HepG2 (cell line): ENCODE data around the gene MACROD2. TPM values are rescaled to one million over a fixed set of nuclear protein-coding genes. Genes with fewer than 3 reads are reported as not detected.
"Not testable (repeated sequence)": the region's sequence is repeated elsewhere in the genome, so short reads cannot be mapped to it uniquely, and the experiment has no call there.

Source experiments
- ATAC-seq: fragments of 200-7000 bp; cut with Tn5 transposase; 3 replicates; pipeline ENCODE4 v1.9.1; 2020; ENCODE audit warnings: mild to moderate bottlenecking, moderate library complexity
- BruUV-seq: library from RNA; stranded (reverse); fragments of 400-500 nt; replicated peaks from 2 replicates; lab custom pipeline; 2021; lab: Mats Ljungman, UMichigan
- CTCF ChIA-PET: fragments of 300-600 bp; formaldehyde crosslinking; extraction: SDS; loops from one replicate; lab custom pipeline; 2021; ENCODE audit warnings: low total read pairs, inconsistent platforms, low intra/inter-chr PET ratio; lab: Yijun Ruan, JAX
- POLR2A ChIA-PET: fragments of 350-600 bp; sonication (Branson Sonifier 250); formaldehyde crosslinking; loops from one replicate; lab custom pipeline; 2020; ENCODE audit warnings: antibody characterized with exemption, inconsistent platforms; lab: Yijun Ruan, JAX
- DNase-seq: peaks from one replicate; pipeline ENCODE4 v3.0.0-alpha.2; 2015; ENCODE audit warnings: low spot score
- FAIRE-seq: peaks from 3 replicates; lab custom pipeline; 2011; peaks lifted over from hg19 to GRCh38; lab: Jason Lieb, UNC
- H2AFZ ChIP-seq: one replicate; pipeline ENCODE4 v1.6.1; 2011; ENCODE audit warnings: low read length, inconsistent platforms
- H3K27ac ChIP-seq: fragments of 300-600 bp; 3 replicates; pipeline ENCODE4 v1.8.0; 2011; ENCODE audit warnings: mixed run types, mild to moderate bottlenecking, mixed read lengths, low read length, inconsistent platforms; ENCODE audit not compliant: insufficient read depth; ENCODE audit errors: extremely low read length
- H3K27me3 ChIP-seq, 2 experiments: fragments of 200-600 bp in 1 of 2; 2 replicates in 1 of 2; 3 replicates in 1 of 2; pipeline versions ENCODE4 v1.6.0 to v1.8.0; 2011; ENCODE audit warnings: low read length in 2 of 2, mild to moderate bottlenecking in 2 of 2, moderate library complexity in 2 of 2, inconsistent platforms in 1 of 2; ENCODE audit not compliant: insufficient read depth in 2 of 2, control insufficient read depth in 1 of 2
- H3K36me3 ChIP-seq, 2 experiments: fragments of 200-600 bp in 1 of 2; replicated peaks in 1 of 2; 2 replicates in 1 of 2; 3 replicates in 1 of 2; pipeline versions ENCODE4 v1.5.1 to v1.8.0; 2011; ENCODE audit warnings: low read length in 2 of 2, inconsistent platforms in 1 of 2; ENCODE audit not compliant: insufficient read depth in 2 of 2, control insufficient read depth in 1 of 2
- H3K4me1 ChIP-seq: 2 replicates; pipeline ENCODE4 v1.5.1; 2012; ENCODE audit warnings: low read length, inconsistent platforms; ENCODE audit not compliant: insufficient read depth
- H3K4me2 ChIP-seq: 2 replicates; pipeline ENCODE4 v1.6.0; 2011; ENCODE audit warnings: low read depth, low read length, inconsistent platforms
- H3K4me3 ChIP-seq, 3 experiments: fragments of 200-600 bp in 1 of 3; sonication (generic), shearing (Covaris generic) in 1 of 3; replicated peaks in 1 of 3; 2 replicates each; pipeline ENCODE4 v1.5.1; 2011 to 2016; ENCODE audit warnings: low read length in 3 of 3, inconsistent platforms in 2 of 3, low read depth in 2 of 3, mild to moderate bottlenecking in 2 of 3, control low read depth in 1 of 3, mixed read lengths in 1 of 3; ENCODE audit not compliant: insufficient read depth in 1 of 3
- H3K79me2 ChIP-seq: one replicate; pipeline ENCODE4 v1.6.1; 2011; ENCODE audit warnings: low read length, inconsistent platforms; ENCODE audit not compliant: insufficient read depth
- H3K9ac ChIP-seq: 2 replicates; pipeline ENCODE4 v1.6.0; 2011; ENCODE audit warnings: mild to moderate bottlenecking, low read depth, low read length, inconsistent platforms; ENCODE audit not compliant: insufficient read depth
- H3K9me3 ChIP-seq: 2 replicates; pipeline ENCODE4 v1.5.1; 2012; ENCODE audit warnings: mild to moderate bottlenecking, low read length
- H4K20me1 ChIP-seq: 2 replicates; pipeline ENCODE4 v1.6.0; 2011; ENCODE audit warnings: inconsistent platforms, mild to moderate bottlenecking, low read length, moderate library complexity; ENCODE audit not compliant: insufficient read depth
- ATF7 ChIP-seq, 2 experiments: fragments of 450-650 bp in 1 of 2; sonication (generic) in 1 of 2; formaldehyde crosslinking in 1 of 2; IDR thresholded peaks; 2 replicates each; pipeline versions ENCODE4 v1.4.0 to v1.6.1; 2016 to 2020; ENCODE audit warnings: antibody characterized with exemption in 1 of 2, mild to moderate bottlenecking in 1 of 2, missing genetic modification reagents in 1 of 2
- CENPBD1 ChIP-seq: sonication (generic); formaldehyde crosslinking; IDR thresholded peaks from 2 replicates; pipeline ENCODE4 v1.8.0; 2022; ENCODE audit warnings: missing genetic modification reagents, low read depth, mild to moderate bottlenecking, borderline replicate concordance
- HNRNPK ChIP-seq: fragments of 200-400 bp; formaldehyde crosslinking; IDR thresholded peaks from 2 replicates; pipeline ENCODE4 v1.6.1; 2018; ENCODE audit warnings: low read length, low read depth, moderate library complexity, mild to moderate bottlenecking; ENCODE audit not compliant: poor library complexity, severe bottlenecking
- MATR3 ChIP-seq: sonication (generic); formaldehyde crosslinking; IDR thresholded peaks from 2 replicates; pipeline ENCODE4 v1.4.0; 2020; ENCODE audit warnings: missing genetic modification reagents
- PRMT3 ChIP-seq: sonication (generic); formaldehyde crosslinking; IDR thresholded peaks from 2 replicates; pipeline ENCODE4 v1.8.1; 2022; ENCODE audit warnings: low read depth, mild to moderate bottlenecking, moderate library complexity, missing genetic modification reagents, borderline replicate concordance
- REXO4 ChIP-seq: sonication (generic); formaldehyde crosslinking; IDR thresholded peaks from 2 replicates; pipeline ENCODE4 v1.8.0; 2022; ENCODE audit warnings: missing genetic modification reagents, mild to moderate bottlenecking, borderline replicate concordance
- SP140L ChIP-seq: sonication (generic); formaldehyde crosslinking; IDR thresholded peaks from 2 replicates; pipeline ENCODE4 v1.4.0; 2020; ENCODE audit warnings: missing genetic modification reagents, borderline replicate concordance
- STAT5B ChIP-seq: sonication (generic); formaldehyde crosslinking; IDR thresholded peaks from 2 replicates; pipeline ENCODE4 v1.4.0; 2020; ENCODE audit warnings: missing genetic modification reagents
- ZNF101 ChIP-seq: sonication (generic); formaldehyde crosslinking; IDR thresholded peaks from 2 replicates; pipeline ENCODE4 v1.4.0; 2020; ENCODE audit warnings: mild to moderate bottlenecking, low read depth, missing genetic modification reagents, borderline replicate concordance
- ZNF121 ChIP-seq: sonication (generic); formaldehyde crosslinking; IDR thresholded peaks from 2 replicates; pipeline ENCODE4 v1.5.0; 2020; ENCODE audit warnings: mild to moderate bottlenecking, missing genetic modification reagents
- ZNF138 ChIP-seq: sonication (generic); formaldehyde crosslinking; IDR thresholded peaks from 2 replicates; pipeline ENCODE4 v1.5.0; 2020; ENCODE audit warnings: mild to moderate bottlenecking, low read depth, missing genetic modification reagents
- ZNF230 ChIP-seq: sonication (generic); formaldehyde crosslinking; IDR thresholded peaks from 2 replicates; pipeline ENCODE4 v1.4.0; 2020; ENCODE audit warnings: mild to moderate bottlenecking, missing genetic modification reagents
- ZNF33A ChIP-seq: sonication (generic); formaldehyde crosslinking; IDR thresholded peaks from 2 replicates; pipeline ENCODE4 v1.5.1; 2020; ENCODE audit warnings: missing genetic modification reagents, mild to moderate bottlenecking, moderate library complexity, borderline replicate concordance
- ZNF496 ChIP-seq: sonication (generic); formaldehyde crosslinking; IDR thresholded peaks from 2 replicates; pipeline ENCODE4 v1.8.1; 2023; ENCODE audit warnings: mild to moderate bottlenecking, moderate library complexity, missing genetic modification reagents; ENCODE audit not compliant: insufficient replicate concordance
- ZNF790 ChIP-seq: sonication (generic); formaldehyde crosslinking; IDR thresholded peaks from 2 replicates; pipeline ENCODE4 v1.8.0; 2022; ENCODE audit warnings: missing genetic modification reagents, mild to moderate bottlenecking, borderline replicate concordance
- WGBS: methylation state at CpG from one replicate; pipeline ENCODE4 v1.1.6; 2017; ENCODE audit warnings: low lambda C conversion rate; 5-methylcytosine and 5-hydroxymethylcytosine counted together
- in situ Hi-C: cut with HindIII; loops from 2 replicates; pipeline ENCODE4 v1.10.0; 2017; ENCODE audit warnings: low pct_unique_long_range_greater_than_20kb; ENCODE audit not compliant: extremely low pct_ligation_motif_present
- intact Hi-C: fragments of 100-400 bp; cut with micrococcal nuclease; formaldehyde crosslinking; loops from one replicate; pipeline ENCODE4 v1.10.0; 2022; ENCODE audit not compliant: unreplicated experiment
- polyA plus RNA-seq, 8 experiments: library from polyadenylated mRNA; depleted of rRNA in 3 of 8; stranded (reverse) in 7 of 8; unstranded in 1 of 8; fragments of >200 nt; fragmentation: Illumina TruSeq in 4 of 8; extraction: Trizol in 4 of 8; gene quantifications; 2 replicates each; pipeline versions ENCODE4 v1.2.1 to v1.2.3, GENCODE V29; 2011 to 2016; ENCODE audit warnings: low read depth in 4 of 8, missing spikeins in 1 of 8, mixed read lengths in 1 of 8; ENCODE audit not compliant: insufficient read depth in 1 of 8
- total RNA-seq, 5 experiments: library from RNA; depleted of rRNA; stranded (reverse); fragments of >200 nt; fragmentation: Illumina TruSeq; extraction: Trizol; gene quantifications; 2 replicates each; pipeline ENCODE4 v1.2.3, GENCODE V29; 2016; ENCODE audit warnings: low read depth in 1 of 5

Gene MACROD2
- total and polyA plus RNA-seq, 2 of the 13 experiments (the other 11 are each of a cell fraction or from before 2014, with no cell fraction given) = 0.13 to 0.51 TPM

GRCh38 chr20:13991311-13991710 is 4.0 kb upstream of the MACROD2 start:
- no peak overlapping the region for H3K4me3 ChIP-seq
- no TSS peak for BruUV-seq
- H3K9ac ChIP-seq = no peak overlapping the region
- 1% methylated on average over 1 of the region's 1 CpG for WGBS
- ATAC-seq = no peak
- FAIRE-seq = no peak
- no peaks in the 10 kb centered on the region for H3K36me3 ChIP-seq
- CTCF ChIA-PET = no interaction called here
- no peak overlapping the region for H3K4me2 ChIP-seq
- H3K4me1 ChIP-seq = peaks cover 7% of the 10 kb centered on the region; the same call in 1 of the 2 replicates
- DNase-seq = no peak
- TF ChIP-seq HNRNPK = no peak
- no peak for TF ChIP-seq MATR3 (CRISPR knock-in tag)
- TF ChIP-seq CENPBD1 (CRISPR knock-in tag) = no peak
- no peak for TF ChIP-seq PRMT3 (CRISPR knock-in tag)
- no peak for TF ChIP-seq ZNF101
- no peak for TF ChIP-seq REXO4 (CRISPR knock-in tag)
- TF ChIP-seq ZNF138 = no peak
- TF ChIP-seq ZNF33A (CRISPR knock-in tag) = no peak
- TF ChIP-seq ZNF230 = no peak
- no peak for TF ChIP-seq ZNF121 (CRISPR knock-in tag)
- TF ChIP-seq STAT5B (CRISPR knock-in tag) = no peak
- no peak for TF ChIP-seq ZNF790 (CRISPR knock-in tag)
- TF ChIP-seq ATF7 (IDR thresholded peaks at IDR 0.05) = no peak
- TF ChIP-seq ATF7 (CRISPR knock-in tag; IDR thresholded peaks at IDR 0.05) = no peak
- no peak for TF ChIP-seq ZNF496 (CRISPR knock-in tag)
- no peak for TF ChIP-seq SP140L
- TF ChIP-seq, all 625 proteins: peak for 0
- in situ Hi-C loops = no loop called here
- intact Hi-C loops = no loop called here
- Histone ChIP-seq H2AFZ (no peak overlapping the region), H3K27me3 (peaks cover 4 to 16% of the 10 kb centered on the region in 2 experiments; a peak in 4 of 5 replicates), H3K27ac (no peak overlapping the region), H4K20me1 (no peaks in the 10 kb centered on the region), H3K9me3 (peaks cover 25% of the 10 kb centered on the region), H3K79me2 (no peaks in the 10 kb centered on the region)
- POLR2A ChIA-PET = no interaction called here

GRCh38 chr20:13991955-13992354 is 3.4 kb upstream of the MACROD2 start:
- peaks cover 25% of the 10 kb centered on the region for H3K9me3 ChIP-seq
- H3K27ac ChIP-seq, H3K4me1 ChIP-seq, H3K79me2 ChIP-seq, POLR2A ChIA-PET, DNase-seq, CTCF ChIA-PET, FAIRE-seq, H3K4me3 ChIP-seq, H4K20me1 ChIP-seq, in situ Hi-C loops, H2AFZ ChIP-seq, H3K4me2 ChIP-seq, H3K9ac ChIP-seq, ATAC-seq, intact Hi-C loops, H3K36me3 ChIP-seq, BruUV-seq: not testable (repeated sequence)
- WGBS = 32% methylated on average over 5 of the region's 5 CpGs
- peaks cover 4 to 22% of the 10 kb centered on the region in 2 experiments; a peak in 4 of 5 replicates for H3K27me3 ChIP-seq
